Ovary (tissue), 3 donors: ENCODE data around the gene CLDN24.

Experiments used
- CTCF ChIP-seq, 3 donors: fragments of 450-650 bp in 2 of 3; fragments of 200-600 bp in 1 of 3; IDR thresholded peaks; one replicate each; pipeline versions ENCODE4 v1.5.1 to v1.8.0; 2016 to 2022; ENCODE audit warnings: antibody characterized with exemption in 3 of 3, mild to moderate bottlenecking in 1 of 3
- EP300 ChIP-seq: sonication (generic); formaldehyde crosslinking; IDR thresholded peaks from one replicate; pipeline ENCODE4 v1.6.1; 2017; ENCODE audit warnings: antibody characterized with exemption
- POLR2A ChIP-seq: fragments of 450-650 bp; IDR thresholded peaks from one replicate; pipeline ENCODE4 v1.6.1; 2017; ENCODE audit warnings: antibody characterized with exemption, mild to moderate bottlenecking, moderate library complexity
- donor health status: DM: no; HTN: no; CAD: no.

GRCh38 chr4:183364025-183364424, 41.8 kb upstream of the CLDN24 start:
- TF ChIP-seq CTCF (IDR thresholded peaks at IDR 0.05), result no peak
- TF ChIP-seq POLR2A, result no peak
- TF ChIP-seq EP300, result no peak
